Measurements from ENCODE around the gene CRB1.

CRB1 gene

DNA sequence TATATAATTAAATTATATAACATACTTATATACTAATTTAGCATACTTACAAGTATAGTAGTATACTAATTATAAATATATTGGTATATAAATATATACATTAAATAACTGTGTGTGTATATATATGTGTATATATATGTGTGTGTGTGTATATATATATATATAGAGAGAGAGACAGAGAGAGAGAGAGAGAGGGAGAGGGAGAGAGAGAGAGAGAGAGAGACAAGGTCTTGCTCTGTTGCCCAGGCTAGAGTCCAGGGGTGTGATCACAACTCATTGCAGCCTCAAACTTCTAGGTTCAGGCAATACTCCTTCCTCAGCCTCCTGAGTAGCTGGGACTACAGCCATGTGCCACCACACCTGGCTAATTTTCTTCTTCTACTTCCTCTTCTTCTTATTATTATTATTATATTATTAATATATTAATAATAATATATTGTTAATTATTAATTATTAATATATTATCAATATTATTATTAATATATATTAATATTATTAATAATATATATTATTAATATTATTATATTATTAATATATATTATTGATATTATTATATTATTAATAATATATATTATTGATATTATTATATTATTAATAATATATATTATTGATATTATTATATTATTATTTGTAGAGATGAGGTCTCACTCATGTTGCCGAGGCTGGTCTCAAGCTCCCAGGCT, 185.5 kb downstream of the CRB1 start:
- H3K4me3 ChIP-seq (ENCODE audit: low read depth, low read length), result no peak overlapping the region
- TF ChIP-seq, protein P1, sequence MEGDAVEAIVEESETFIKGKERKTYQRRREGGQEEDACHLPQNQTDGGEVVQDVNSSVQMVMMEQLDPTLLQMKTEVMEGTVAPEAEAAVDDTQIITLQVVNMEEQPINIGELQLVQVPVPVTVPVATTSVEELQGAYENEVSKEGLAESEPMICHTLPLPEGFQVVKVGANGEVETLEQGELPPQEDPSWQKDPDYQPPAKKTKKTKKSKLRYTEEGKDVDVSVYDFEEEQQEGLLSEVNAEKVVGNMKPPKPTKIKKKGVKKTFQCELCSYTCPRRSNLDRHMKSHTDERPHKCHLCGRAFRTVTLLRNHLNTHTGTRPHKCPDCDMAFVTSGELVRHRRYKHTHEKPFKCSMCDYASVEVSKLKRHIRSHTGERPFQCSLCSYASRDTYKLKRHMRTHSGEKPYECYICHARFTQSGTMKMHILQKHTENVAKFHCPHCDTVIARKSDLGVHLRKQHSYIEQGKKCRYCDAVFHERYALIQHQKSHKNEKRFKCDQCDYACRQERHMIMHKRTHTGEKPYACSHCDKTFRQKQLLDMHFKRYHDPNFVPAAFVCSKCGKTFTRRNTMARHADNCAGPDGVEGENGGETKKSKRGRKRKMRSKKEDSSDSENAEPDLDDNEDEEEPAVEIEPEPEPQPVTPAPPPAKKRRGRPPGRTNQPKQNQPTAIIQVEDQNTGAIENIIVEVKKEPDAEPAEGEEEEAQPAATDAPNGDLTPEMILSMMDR (IDR thresholded peaks at IDR 0.05; ENCODE audit: control insufficient read depth, extremely low read depth, insufficient read depth), result no peak
- DNase-seq (ENCODE audit: low read depth), result no peak

GRCh38 chr1:197462539-197462938, 194.5 kb downstream of the CRB1 start:
- TF ChIP-seq, protein P1 (IDR thresholded peaks at IDR 0.05; ENCODE audit: control insufficient read depth, extremely low read depth, insufficient read depth), result no peak
- no peak overlapping the region for H3K4me3 ChIP-seq (ENCODE audit: low read depth, low read length)
- DNase-seq (ENCODE audit: low read depth), result no peak

- DNase-seq (ENCODE audit: low read depth), result peak; percentile 23
- H3K4me3 ChIP-seq (ENCODE audit: low read depth, low read length), result no peak overlapping the region
- TF ChIP-seq, protein P1 (IDR thresholded peaks at IDR 0.05; ENCODE audit: control insufficient read depth, extremely low read depth, insufficient read depth), result no peak
Measured at GRCh38 chr1:197463142-197463541, 195.1 kb downstream of the CRB1 start.

DNA sequence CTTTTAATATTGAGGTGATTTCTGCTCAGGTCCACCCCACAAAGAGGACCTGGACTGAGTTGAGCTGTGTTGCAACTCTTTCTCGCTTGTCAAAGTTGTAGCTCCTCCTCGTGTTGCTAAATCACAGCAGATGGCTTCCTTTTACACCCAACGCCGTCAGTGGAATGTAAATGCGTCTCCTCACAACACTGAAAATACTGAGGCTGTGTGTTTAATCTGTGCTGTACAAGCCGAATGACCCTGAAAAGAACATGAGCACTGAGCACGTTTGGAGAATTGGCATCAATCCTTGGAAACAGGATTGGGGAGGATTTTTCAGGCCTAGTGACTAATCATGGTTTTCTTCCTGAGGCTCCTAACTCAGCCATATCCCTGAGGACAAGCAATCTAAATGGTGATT, 196.0 kb downstream of the CRB1 start:
- no peak overlapping the region for H3K4me3 ChIP-seq (ENCODE audit: low read depth, low read length)
- TF ChIP-seq, protein P1 (IDR thresholded peaks at IDR 0.05; ENCODE audit: control insufficient read depth, extremely low read depth, insufficient read depth), result no peak
- DNase-seq (ENCODE audit: low read depth), result no peak

- no peak for DNase-seq (ENCODE audit: low read depth)
- TF ChIP-seq, protein P1 (IDR thresholded peaks at IDR 0.05; ENCODE audit: control insufficient read depth, extremely low read depth, insufficient read depth), result no peak
- no peak overlapping the region for H3K4me3 ChIP-seq (ENCODE audit: low read depth, low read length)
Measured at GRCh38 chr1:197465528-197466327, 197.7 kb downstream of the CRB1 start.

- no peak overlapping the region for H3K4me3 ChIP-seq (ENCODE audit: low read depth, low read length)
- TF ChIP-seq, protein P1 (IDR thresholded peaks at IDR 0.05; ENCODE audit: control insufficient read depth, extremely low read depth, insufficient read depth), result no peak
- DNase-seq (ENCODE audit: low read depth), result no peak
Measured at GRCh38 chr1:197466813-197467212, 198.8 kb downstream of the CRB1 start.

Data from LNCaP clone FGC (cell line).